ENCODE measurements around the gene TNFRSF8. TPM values are rescaled to one million over a fixed set of nuclear protein-coding genes. Genes with fewer than 3 reads are reported as not detected.

Gene TNFRSF8
- total and polyA plus RNA-seq, 2 donors (not counting 1 experiment from before 2014, with no cell fraction given) = 0.05 TPM; not detected in 1

DNA sequence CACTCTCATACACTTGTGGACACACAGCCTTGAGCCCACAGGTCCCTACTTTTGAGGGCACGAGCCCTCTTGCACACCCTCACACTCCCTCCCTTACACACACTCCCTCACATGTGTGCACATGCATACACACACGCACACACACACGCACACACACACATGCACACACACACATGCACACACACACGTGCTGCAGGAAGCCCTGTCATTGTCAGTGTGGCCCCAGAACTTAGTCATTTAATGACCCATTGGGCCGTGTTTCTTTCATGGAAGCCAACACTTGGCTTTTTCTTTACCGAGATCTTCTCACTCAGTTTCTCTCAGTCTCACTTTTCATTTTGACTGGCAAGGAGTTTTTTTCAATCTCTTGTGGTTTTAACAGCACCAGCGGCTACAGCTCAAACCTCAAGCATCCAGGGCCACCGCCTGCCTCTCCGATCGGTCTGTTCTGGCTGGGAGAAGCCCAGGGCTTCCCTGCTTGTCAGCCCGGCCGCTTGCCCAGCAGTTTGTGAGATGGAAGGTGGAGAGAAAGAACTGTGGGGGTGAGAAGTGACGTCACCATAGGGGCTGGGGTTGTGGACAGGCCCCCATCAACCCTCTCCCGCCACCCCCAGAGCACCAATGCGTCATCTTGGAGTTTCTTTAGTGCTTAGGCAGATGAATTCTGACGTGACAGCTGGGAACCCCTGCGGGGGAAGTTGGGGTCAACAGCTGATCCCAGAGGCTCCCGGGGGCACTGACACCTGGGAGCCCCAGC lies 15.8 kb upstream of the TNFRSF8 start:
- peak overlapping the region; percentile 5 for H3K4me2 ChIP-seq (ENCODE audit: extremely low read depth, insufficient read depth, low read length)
- H3K27me3 ChIP-seq (ENCODE audit: control insufficient read depth, insufficient read depth, low read length) = peaks cover 4% of the 10 kb centered on the region
- no peaks in the 10 kb centered on the region for H4K20me1 ChIP-seq (ENCODE audit: control insufficient read depth, extremely low read depth, insufficient read depth, low read length)
- H3K9ac ChIP-seq (ENCODE audit: insufficient read depth, low read length) = no peak overlapping the region
- H2AFZ ChIP-seq (ENCODE audit: low read length) = no peak overlapping the region
- DNase-seq (ENCODE audit: low read depth in 2 of 2) = peak; percentile 31 to 87
- no peak overlapping the region for H3K4me3 ChIP-seq (replicated peaks in 1 of 4; ENCODE audit: control extremely low read depth in 1 of 4, insufficient read depth in 1 of 4, low read depth in 3 of 4, low read length in 4 of 4)
- H3K36me3 ChIP-seq (ENCODE audit: control insufficient read depth, insufficient read depth, low read length) = no peaks in the 10 kb centered on the region
- H3K4me1 ChIP-seq (ENCODE audit: control insufficient read depth, extremely low read depth, insufficient read depth, low read length) = peaks cover 3% of the 10 kb centered on the region
- TF ChIP-seq EZH2 (IDR thresholded peaks at IDR 0.05; ENCODE audit: low read length, missing control alignments) = no peak
- TF ChIP-seq CTCF (conservative IDR thresholded peaks at IDR 0.05 in 1 of 2, IDR thresholded peaks at IDR 0.05 in 1 of 2; ENCODE audit: low read depth in 1 of 2, low read length in 2 of 2) = no peak
- no peak overlapping the region for H3K27ac ChIP-seq (ENCODE audit: insufficient read depth, low read length)
- no peaks in the 10 kb centered on the region for H3K9me3 ChIP-seq (ENCODE audit: control insufficient read depth, insufficient read depth, low read depth, low read length)
- H3K79me2 ChIP-seq (ENCODE audit: control insufficient read depth, insufficient read depth, low read length) = no peaks in the 10 kb centered on the region

DNA sequence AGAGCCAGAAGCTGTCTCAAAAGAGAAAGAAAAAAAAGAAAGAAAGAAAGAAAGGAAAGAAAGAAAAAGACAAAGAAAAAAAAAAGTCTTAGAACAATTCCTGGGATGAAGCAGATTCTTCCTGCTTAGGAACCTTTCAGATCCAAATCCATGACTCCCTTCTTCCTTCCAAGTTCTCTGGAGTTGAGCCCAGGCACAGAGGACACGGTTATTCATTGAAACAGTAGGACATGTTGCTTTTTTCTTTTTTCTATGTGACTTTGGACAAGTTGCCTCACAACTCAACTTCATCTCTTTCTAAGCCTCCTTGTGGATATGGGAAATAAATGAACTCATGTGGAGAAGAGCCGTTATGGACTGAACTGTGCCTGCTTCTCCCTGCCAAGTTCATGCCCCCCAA lies 14.7 kb upstream of the TNFRSF8 start:
- Histone ChIP-seq H4K20me1 (ENCODE audit: control insufficient read depth, extremely low read depth, insufficient read depth, low read length) (no peaks in the 10 kb centered on the region), H3K4me1 (ENCODE audit: control insufficient read depth, extremely low read depth, insufficient read depth, low read length) (peaks cover 4% of the 10 kb centered on the region), H3K9ac (ENCODE audit: insufficient read depth, low read length) (no peak overlapping the region), H3K79me2 (ENCODE audit: control insufficient read depth, insufficient read depth, low read length) (no peaks in the 10 kb centered on the region), H2AFZ (ENCODE audit: low read length) (no peak overlapping the region), H3K27me3 (ENCODE audit: control insufficient read depth, insufficient read depth, low read length) (peaks cover 4% of the 10 kb centered on the region), H3K27ac (ENCODE audit: insufficient read depth, low read length) (no peak overlapping the region), H3K9me3 (ENCODE audit: control insufficient read depth, insufficient read depth, low read depth, low read length) (no peaks in the 10 kb centered on the region), H3K4me3 (replicated peaks in 1 of 4; ENCODE audit: control extremely low read depth in 1 of 4, insufficient read depth in 1 of 4, low read depth in 3 of 4, low read length in 4 of 4) (no peak overlapping the region), H3K4me2 (ENCODE audit: extremely low read depth, insufficient read depth, low read length) (no peak overlapping the region), H3K36me3 (ENCODE audit: control insufficient read depth, insufficient read depth, low read length) (no peaks in the 10 kb centered on the region)
- TF ChIP-seq CTCF (conservative IDR thresholded peaks at IDR 0.05 in 1 of 2, IDR thresholded peaks at IDR 0.05 in 1 of 2; ENCODE audit: low read depth in 1 of 2, low read length in 2 of 2) (no peak), EZH2 (IDR thresholded peaks at IDR 0.05; ENCODE audit: low read length, missing control alignments) (no peak)
- DNase-seq (ENCODE audit: low read depth in 2 of 2) = no peak

DNA sequence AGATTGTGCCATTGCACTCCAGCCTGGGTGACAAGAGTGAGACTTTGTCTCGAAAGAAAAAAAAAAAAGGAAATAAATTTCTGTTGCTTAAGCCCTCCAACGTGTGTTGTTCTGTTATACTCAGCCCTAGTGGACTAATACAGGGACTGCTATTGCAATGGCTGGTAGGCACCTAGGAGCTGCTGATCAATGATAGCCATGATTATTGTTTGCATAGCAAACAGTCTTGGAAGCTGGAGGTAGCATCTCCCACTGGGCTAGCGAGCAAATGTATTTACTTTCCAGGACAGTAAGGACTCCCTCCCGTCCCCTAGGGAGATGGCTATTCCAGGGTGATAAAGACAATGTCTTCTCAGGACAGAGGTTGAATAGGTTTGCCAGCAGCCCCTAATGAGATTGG lies 13.5 kb upstream of the TNFRSF8 start:
- no peaks in the 10 kb centered on the region for H4K20me1 ChIP-seq (ENCODE audit: control insufficient read depth, extremely low read depth, insufficient read depth, low read length)
- H3K4me3 ChIP-seq (replicated peaks in 1 of 4; ENCODE audit: control extremely low read depth in 1 of 4, insufficient read depth in 1 of 4, low read depth in 3 of 4, low read length in 4 of 4) = no peak overlapping the region
- no peaks in the 10 kb centered on the region for H3K9me3 ChIP-seq (ENCODE audit: control insufficient read depth, insufficient read depth, low read depth, low read length)
- H3K79me2 ChIP-seq (ENCODE audit: control insufficient read depth, insufficient read depth, low read length) = no peaks in the 10 kb centered on the region
- no peak overlapping the region for H3K27ac ChIP-seq (ENCODE audit: insufficient read depth, low read length)
- peaks cover 4% of the 10 kb centered on the region for H3K27me3 ChIP-seq (ENCODE audit: control insufficient read depth, insufficient read depth, low read length)
- H3K4me1 ChIP-seq (ENCODE audit: control insufficient read depth, extremely low read depth, insufficient read depth, low read length) = peaks cover 4% of the 10 kb centered on the region
- TF ChIP-seq CTCF (conservative IDR thresholded peaks at IDR 0.05 in 1 of 2, IDR thresholded peaks at IDR 0.05 in 1 of 2; ENCODE audit: low read depth in 1 of 2, low read length in 2 of 2) = no peak
- TF ChIP-seq EZH2 (IDR thresholded peaks at IDR 0.05; ENCODE audit: low read length, missing control alignments) = no peak
- H2AFZ ChIP-seq (ENCODE audit: low read length) = no peak overlapping the region
- H3K4me2 ChIP-seq (ENCODE audit: extremely low read depth, insufficient read depth, low read length) = no peak overlapping the region
- H3K36me3 ChIP-seq (ENCODE audit: control insufficient read depth, insufficient read depth, low read length) = no peaks in the 10 kb centered on the region
- H3K9ac ChIP-seq (ENCODE audit: insufficient read depth, low read length) = no peak overlapping the region
- no peak for DNase-seq (ENCODE audit: low read depth in 2 of 2)
